Measurements from ENCODE around the gene LRMDA.
"Not testable (repeated sequence)": the region's sequence is repeated elsewhere in the genome, so short reads cannot be mapped to it uniquely, and the experiment has no call there.

Gene LRMDA

DNA sequence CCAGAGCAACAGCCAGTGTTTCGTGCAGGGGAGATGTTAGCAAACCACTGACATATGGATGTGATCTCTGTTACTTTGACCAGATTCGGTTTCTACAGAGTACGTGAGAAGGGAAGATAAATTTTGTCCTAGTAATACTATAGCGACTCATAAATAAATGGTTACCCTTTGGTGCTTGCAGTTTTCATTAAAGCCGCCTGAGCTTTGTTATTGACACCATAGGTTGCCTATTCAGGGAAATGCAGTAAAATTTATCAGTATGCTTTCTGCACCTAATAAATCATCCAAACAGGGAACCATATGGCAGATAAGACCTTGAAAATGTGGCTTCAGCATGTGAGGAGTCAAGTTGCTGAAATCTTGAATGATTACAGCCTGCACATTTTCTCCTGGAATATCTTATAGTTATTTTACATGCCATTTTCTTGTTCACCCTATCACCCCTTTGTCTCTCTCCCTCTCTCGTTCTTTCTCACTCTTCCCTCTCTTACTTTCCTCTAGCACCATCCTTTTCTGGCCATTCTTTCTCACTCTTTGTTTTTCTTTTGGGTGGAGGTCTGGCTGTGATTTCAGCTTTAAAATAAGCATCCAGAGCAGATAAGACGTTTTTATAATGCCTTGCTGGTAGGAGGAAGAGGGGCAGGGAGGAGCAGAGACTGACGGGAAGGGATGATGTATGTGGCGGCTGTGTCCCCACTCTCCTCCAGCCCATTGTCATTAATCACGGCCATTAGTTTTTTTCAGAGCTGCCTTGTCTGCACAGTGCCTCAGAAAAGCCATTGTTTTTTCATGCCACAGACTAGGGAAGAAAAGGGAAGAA lies 182.5 kb downstream of the LRMDA start:
- no peak for DNase-seq (ENCODE audit: low spot score)

DNA sequence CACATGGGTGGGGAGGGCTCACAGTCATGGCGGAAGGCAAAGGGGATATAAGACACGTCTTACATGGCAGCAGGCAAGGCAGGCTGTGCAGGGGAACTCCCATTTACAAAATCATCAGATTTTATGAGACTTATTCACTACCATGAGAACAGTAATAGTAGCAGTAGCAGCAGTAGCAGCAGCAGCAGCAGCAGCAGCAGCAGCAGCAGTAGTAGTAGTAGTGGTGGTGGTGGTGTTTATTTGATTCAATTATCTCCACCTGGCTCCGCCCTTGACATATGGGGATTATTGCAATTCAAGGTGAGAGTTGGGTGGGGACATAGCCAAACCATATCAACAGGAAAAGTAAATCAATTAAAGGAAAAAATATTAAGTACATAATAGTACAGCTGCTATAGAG lies 184.7 kb downstream of the LRMDA start:
- DNase-seq (ENCODE audit: low spot score): no peak

DNA sequence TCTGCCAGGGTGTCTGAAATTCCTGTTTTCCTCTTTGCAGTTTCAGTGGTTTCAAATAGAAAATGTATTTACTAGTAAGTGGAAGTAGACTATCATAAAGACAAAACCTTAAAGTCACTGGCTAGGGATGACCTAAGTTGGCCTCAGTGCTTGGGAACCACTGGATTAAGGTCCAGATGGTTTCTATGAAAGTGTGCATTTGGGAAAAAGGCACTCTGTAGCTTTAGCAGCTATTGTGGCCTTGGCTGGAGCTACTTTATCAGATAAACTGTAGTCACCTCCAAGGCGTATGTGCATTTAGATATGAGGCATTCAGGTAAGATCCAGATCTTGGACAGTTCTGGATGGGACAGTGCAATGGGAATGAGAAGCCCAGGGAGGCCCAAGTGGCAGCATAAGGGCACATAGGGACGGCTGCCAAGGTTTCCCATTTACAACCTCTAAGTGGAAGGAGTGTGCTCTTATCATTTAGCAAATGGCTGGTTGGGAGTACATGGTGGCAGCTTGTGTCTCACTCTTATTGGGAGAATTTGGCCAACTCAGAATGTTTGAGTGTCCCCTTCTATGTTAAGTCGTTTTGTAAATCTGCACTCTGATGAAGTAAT lies 185.6 kb downstream of the LRMDA start:
- no peak for DNase-seq (ENCODE audit: low spot score)

DNA sequence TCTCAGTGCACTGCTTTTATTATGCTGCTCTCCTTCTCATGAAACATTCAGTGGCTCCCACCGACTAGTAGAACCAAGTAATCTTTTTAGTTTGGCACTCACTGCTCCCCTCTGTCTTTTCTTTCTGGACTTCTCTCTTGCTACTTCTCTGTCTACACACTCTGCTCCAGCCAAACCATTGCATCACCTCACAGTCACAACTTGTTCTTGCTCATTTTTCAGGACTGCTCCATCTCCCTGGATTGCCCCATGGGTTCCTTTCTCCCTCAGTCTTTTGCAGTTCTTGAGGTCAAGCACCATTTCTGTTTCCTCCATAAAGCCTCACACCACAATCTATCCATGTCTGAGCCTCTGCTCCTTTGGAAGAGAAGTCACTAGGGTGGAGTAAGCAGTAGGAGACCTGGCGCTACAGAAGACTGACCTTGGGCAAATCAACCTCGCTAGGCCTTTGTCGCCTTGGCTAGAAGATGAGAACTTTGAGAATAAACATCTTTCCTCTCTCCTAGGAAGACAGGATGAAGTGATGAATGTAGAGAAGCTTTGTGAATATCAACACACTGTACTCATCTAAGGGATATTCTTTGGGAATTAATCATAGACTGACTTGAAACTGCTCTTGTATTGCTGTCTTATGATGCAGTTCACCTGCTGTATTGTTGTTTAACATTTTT lies 186.2 kb downstream of the LRMDA start:
- DNase-seq (ENCODE audit: low spot score): no peak

DNA sequence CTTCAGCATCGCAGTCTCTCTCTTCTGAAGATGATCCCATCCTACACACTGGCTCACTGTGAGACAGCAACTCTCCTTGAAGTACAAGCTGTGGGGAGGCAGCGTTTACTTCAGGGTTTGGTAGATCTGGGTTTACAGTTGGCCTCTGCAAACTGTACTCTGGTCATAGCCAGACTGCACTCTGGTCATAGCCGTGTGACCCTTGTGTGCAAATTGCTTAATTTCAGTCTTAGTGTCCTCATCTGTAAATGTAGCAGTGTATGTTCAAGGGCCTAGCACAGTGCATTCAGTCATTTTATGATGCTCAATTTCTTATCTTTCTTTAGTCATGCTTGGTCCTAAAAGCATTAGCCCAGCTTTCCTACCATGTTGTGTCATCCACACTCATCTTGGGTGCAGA lies 188.2 kb downstream of the LRMDA start:
- DNase-seq (ENCODE audit: low spot score): no peak

DNA sequence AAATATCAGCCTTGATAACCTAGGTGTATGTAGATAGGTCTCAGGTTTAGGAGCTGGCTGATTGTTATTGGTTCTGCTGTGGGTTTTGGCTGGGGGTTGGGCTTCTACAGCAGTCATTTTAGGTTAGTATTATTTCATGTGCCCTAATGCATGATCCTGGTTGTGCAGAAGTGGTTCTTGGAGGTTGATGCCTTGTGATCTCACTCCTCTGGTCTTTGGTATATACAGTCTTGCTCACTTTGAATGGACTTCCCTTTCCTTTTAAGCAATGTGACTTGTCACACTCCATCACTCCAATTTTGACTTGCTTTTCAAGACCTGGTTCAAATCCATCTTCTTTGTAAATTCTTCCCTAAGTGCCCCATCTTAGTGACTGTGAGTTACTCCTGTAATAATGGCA lies 188.9 kb downstream of the LRMDA start:
- no peak for DNase-seq (ENCODE audit: low spot score)

DNA sequence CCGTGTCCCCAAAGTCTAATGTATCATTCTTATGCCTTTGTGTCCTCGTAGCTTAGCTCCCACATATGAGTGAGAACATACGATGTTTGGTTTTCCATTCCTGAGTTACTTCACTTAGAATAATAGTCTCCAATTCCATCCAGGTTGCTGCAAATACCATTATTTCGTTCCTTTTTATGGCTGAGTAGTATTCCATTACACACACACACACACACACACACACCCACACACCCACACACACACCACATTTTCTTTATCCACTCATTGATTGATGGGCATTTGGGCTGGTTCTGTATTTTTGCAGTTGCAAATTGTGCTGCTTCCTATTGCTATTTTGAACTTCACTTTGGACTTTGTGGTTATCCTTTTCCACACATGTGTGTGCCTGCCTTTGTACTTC lies 189.6 kb downstream of the LRMDA start:
- DNase-seq (ENCODE audit: low spot score): not testable (repeated sequence)

DNA sequence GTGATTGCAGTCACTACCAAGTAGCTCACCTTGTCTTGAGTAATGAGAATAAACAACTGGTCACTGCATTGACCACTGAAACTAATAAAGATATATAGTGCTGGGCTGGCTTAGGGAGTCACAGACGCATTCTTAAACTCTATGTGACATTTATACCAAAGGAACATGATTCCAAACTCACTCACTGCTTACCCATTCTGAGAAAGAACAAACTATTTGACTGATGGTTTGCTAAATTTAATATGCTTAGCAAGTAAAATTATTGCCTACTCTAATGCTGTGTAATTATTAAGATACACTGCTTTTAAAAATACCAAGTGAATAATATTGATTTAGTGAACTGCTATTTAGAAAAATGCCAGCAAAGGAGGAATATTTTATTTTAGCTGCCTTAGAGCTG lies 191.1 kb downstream of the LRMDA start:
- no peak for DNase-seq (ENCODE audit: low spot score)

DNA sequence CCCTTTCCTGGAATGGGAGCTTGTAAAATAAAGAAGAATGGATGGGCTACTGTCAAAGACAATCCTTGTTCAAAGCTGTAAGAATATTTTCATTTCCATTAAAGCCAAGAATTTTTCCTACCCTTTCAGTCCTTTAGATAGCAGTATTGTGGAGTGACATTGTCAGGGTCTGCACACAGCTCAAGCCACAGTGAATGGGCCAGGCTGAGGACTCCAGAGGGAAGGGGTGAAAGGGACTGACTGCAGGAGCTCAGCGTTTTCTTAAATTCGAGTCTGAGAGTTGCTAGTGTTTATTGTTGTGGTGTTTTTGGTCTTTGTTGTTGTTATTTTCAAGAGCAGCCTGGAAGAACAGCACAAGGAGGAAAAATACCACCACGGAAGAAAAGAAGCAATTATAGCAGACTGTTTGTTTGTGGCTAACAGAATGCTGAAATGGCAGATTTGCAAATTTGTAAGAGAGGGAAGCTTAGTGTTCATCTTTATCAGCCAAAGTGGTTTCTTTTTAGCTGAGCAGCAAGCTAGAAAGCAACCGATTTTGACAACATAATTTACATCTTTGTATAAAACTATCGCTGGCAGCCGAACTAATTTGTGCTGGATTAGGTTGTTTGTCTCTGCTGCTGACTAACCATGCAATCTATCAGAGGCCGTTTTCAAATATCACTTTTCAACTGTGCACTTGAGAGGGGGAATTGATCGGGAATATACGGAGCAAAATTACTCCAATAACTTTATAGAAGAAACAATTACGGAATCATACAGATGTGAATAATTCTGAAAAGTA lies 192.1 kb downstream of the LRMDA start:
- DNase-seq (ENCODE audit: low spot score): no peak

DNA sequence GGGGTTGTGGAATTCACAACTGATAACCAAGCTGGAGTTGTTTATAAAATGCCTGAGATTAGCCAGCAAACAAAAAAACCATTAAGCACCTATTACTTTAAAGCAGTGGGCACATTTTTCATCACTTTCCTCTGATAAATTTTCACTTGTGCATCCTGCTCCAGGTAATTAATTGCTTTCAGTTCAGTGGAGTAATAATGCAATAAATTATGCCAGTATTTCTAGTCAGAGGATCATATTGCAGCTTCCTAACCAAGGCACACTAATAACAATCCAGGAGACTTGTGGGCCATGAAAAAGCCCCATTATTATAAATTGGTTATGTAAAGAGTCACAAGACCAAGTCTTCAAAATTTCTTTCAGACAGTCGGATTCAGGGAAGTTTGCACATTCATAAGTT lies 193.2 kb downstream of the LRMDA start:
- no peak for DNase-seq (ENCODE audit: low spot score)

DNA sequence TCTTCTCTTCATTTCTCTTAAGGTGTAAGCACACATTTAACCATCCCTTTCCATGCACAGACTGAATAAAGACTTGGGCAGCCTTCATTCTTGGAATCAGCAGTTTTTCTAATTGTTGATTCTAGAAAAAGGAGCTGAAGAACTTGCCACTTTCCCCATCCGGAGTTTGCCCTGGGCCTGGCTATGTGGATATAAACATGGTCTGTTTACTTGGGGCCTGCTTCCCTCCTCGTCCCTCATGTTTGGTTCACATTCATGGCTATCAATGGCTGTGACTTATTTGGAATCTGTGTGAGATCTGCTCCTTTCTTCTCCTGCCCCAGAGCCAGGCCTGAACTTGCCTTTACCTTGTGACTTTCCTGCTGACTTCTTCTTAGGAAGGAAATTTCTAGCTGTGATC lies 199.3 kb downstream of the LRMDA start:
- DNase-seq (ENCODE audit: low spot score): no peak

DNA sequence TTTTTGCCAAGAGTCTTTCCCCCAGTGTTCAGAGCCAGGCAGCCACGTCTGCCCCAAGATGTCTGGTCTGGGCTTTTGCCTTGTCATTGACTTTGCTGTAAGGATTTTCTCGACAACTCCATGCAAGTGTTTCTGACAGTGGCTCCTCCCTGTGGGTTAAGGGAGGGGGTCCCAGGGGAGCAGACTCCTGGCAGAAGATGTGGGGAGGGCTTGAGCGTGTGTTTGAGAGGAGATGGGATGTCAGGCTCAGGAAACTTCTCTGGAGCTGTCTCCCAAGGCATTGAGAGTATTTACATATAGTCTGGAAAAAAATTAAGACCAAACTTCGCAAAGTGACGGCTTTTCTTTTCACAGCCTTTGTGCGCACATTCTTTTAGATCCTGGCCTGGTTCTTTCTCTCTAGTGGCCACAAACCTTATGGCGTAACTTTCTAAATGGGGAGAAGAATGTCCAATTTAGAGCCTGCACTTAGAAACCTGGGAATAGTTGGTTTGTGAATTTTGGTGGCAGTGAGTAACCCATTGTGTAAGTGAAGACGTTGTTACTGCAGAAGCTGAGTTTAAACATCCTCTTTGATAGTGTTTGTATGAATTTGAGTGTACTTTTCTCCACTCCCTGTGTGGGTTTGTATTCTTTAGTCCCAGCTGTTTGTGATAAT lies 201.5 kb downstream of the LRMDA start:
- DNase-seq (ENCODE audit: low spot score): no peak

DNA sequence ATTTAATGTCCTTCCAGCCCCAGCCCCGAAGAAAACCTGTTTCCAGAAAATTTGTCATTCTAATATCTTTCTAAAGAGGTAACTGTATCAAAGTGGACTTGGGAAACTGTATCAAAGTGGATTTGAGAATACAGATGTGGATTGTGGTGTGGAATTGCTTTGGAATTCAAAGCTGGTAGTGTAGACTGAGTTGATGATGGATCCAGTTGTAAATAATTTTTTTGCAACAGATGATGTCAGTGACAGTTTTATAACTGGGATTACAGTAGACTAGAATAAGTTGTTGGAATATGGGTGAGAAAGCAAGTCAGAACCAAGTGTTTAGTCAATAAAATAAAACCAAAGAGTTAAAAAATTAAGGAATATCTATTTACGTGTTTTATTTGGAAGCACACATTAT lies 202.1 kb downstream of the LRMDA start:
- DNase-seq (ENCODE audit: low spot score): no peak

DNA sequence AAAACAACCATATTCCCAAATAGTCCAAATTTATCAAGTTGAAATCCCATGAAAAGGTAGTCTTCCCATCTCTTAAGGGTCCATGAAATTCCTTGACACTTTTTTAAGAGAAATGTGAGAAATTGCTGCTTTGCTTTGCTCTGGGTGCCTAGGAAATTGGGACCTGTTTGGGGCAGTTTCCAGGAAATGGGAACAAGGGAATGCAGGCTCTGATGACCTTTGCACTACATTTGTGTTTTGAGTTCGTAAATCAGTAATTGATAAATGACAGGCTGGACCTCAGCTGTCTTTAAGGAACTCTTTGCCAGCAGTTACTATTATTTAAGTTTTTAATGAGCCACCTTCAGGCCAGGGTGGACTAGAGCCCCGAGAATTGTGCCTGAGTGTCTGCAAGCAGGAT lies 203.5 kb downstream of the LRMDA start:
- no peak for DNase-seq (ENCODE audit: low spot score)

DNA sequence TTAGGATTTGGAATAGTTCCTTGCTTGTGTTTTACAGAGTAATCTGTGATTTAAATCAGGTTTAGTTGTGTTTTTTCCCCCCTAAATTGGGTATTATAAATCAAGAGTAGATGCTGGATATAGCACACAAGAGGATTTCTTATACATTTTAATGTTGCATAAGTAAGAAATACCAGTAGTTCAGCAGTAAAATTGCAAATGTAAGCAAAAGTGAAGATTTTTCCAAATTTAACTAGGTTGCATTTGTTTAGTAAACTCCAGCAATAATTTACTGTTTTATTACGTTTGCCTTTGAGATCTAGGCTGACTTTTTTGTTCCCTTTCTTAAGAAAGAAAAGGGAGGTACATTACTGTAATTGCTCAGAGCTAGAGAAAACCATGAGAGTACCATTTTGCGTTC lies 207.3 kb downstream of the LRMDA start:
- no peak for DNase-seq (ENCODE audit: low spot score)

DNA sequence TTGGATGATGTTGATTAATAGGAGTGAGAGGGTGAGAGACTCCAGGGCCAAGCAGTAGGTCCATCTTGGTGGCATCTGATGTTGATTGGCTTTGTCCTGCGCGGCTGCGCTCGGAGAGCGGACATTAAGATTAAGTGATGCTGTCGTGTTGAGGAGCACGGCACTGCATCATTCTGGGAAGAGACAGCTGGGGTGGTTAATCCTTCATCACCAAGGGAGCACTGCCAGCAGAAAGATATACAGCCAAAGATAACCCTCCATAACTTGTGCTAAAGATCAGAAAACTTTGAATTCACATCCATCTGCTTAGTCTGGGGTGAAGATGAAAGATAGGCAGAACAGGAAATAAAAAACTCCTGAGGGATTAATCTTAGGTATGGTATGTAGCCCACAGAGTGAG lies 208.3 kb downstream of the LRMDA start:
- DNase-seq (ENCODE audit: low spot score): no peak

DNA sequence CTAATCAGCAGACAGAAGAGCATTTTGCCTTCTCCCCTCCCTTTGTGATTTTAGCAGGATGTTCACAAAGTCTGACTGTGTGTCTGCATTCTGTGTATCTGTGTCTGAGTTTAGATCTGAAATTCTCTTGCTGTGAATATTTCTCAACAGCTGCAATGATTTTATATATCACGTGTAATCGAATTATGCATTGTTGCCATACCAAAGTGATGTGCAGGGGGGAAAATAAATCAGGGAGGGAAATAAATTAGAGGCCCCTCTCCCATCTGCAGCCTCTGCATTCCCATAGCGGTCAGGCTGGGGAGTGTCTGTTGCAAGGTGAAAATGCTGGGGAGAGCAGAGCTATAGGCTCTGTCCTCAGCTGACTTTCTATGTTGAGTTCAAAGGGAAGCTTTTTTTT lies 209.0 kb downstream of the LRMDA start:
- DNase-seq (ENCODE audit: low spot score): no peak

DNA sequence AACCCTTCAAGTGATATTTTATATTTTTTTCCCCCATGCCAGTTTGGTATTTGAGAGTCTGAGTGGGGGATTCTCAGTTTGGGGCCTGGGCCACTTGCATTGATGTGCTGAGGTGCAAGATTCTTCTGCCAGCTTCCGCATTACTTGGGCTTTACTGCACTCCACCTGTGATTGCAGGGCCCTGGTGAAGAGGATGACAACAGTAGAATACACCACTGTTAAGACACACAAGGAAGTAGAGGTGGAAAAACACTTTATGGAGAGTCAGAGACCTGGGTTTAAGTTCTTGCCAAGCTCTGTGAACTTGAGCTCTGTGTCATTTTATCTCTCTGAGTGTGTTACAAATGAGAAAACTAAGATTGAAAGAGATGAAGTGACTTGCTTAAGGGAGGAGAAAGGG lies 209.4 kb downstream of the LRMDA start:
- DNase-seq (ENCODE audit: low spot score): no peak

DNA sequence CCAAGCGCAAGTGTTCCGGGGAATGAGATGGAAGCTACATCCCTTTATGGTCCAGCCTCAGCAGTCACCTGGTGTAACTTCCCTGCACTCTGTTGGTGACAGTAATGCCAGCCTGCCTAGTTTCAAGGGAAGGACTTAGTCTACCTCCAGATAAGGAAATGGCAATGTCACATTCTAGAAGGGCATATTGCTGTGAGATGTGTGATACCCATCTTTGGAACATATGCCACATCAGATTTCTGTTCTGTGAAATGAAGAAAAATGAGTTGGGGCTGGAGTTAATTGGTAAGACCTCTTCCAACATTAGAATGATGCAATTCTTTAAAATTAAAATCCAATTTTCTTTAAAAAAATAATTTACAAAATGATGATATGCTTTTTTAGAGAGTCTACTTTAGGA lies 212.0 kb downstream of the LRMDA start:
- no peak for DNase-seq (ENCODE audit: low spot score)

DNA sequence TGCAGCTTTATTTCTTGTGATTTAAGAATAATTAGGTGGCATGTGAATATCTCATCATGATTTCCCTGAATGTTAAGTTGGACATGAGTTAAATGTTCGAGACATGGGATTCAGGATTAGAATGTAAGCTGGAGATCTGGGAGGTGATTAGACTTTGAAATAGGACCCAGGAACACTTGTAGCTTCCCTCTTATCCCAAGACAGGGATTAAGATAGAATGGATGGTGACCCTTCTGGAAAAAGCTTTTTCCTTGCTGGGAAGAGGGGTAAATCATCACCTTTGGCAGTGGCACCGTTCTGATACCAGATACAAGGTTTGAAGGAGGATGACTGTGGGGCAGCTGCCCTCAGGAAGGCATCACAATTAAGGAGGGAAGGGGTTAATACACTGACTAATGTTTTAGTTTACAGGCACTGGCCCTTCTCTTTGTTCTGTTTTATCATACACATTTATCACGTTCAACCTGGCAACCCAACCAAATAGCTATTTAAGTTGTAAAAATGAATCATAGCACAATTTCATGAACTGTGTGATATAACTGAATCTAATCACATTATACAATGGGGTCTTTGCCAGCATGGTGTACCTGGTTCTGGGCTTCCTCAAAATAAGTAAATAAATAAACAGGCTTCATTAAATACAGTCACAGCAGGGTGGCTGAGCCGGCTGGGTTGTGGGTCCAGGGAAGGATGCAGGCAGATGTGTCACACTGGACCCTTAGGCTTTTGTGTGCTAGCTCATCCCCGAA lies 212.7 kb downstream of the LRMDA start:
- no peak for DNase-seq (ENCODE audit: low spot score)

DNA sequence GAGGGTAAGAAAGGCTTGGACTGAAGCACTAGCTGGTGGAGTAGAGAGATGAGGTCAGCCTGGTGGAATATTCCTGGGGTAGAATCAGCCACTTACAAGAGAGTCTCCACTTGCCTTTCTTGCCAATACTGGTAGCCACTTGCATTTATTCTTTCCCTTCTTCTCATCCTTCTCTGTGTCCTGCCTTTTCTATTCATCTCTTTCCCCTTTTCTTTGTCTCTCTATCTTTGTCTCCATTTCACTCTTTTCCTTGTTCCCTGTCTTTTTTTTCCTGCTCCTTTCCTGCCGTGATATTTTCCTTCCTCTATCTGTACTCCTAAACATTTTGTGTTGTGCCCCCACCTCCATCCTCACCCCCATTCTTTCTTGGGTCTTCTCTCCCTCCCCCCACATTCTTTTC lies 214.3 kb downstream of the LRMDA start:
- no peak for DNase-seq (ENCODE audit: low spot score)

Data from SW480 (cell line).